GM12801 (cell line): ENCODE measurements around the gene UNC79.

ENCODE experiments used
- CTCF ChIP-seq: IDR thresholded peaks from one replicate; pipeline ENCODE4 v1.5.1; 2011; ENCODE audit warnings: control low read depth; ENCODE audit not compliant: insufficient read length; ENCODE audit errors: extremely low read depth

UNC79 gene

GRCh38 chr14:93648440-93649168 is 217.9 kb downstream of the UNC79 start:
- TF ChIP-seq CTCF = no peak

GRCh38 chr14:93654599-93654998 is 223.9 kb downstream of the UNC79 start:
- TF ChIP-seq CTCF = no peak

- no peak for TF ChIP-seq CTCF
Measured at GRCh38 chr14:93655078-93655750, 224.5 kb downstream of the UNC79 start.

- TF ChIP-seq CTCF = no peak
Measured at GRCh38 chr14:93657875-93658274, 227.1 kb downstream of the UNC79 start.

DNA sequence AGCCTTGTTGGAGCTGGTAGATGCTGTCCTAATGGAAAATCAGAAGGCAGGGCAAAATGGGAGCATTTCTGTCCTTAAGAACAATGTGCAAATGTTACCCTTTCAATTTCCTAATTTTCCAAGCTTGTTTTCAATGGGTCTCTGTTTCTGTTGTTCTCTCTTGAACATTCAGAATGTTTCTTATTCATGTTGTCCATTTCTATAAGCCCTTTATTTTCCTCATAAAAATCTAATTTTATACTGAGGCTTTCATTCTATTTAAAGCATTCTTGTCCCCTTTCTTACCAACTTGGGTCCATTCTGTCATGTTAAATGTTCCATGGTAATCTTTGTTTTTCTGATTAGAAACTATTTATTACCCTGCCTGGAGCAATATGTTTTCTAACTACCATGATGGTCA is 232.6 kb downstream of the UNC79 start:
- no peak for TF ChIP-seq CTCF

DNA sequence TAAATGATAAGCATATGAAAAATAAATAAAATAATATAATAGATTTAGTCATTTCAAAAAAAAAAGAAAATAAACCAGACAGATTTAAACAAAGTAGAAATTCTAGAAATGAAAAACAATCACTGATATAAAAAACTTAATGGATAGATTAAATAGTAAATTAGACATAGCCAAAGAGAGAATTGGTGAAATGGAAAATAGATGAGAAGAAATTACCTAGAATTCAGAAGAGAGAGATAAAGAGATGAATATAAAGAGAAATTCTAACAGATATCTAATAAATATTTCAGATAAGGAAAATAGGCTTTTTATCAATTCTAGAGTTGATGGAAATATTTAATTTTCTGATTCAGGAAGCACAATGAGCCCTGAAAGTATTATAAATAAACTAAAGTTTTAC is 234.4 kb downstream of the UNC79 start:
- no peak for TF ChIP-seq CTCF

- no peak for TF ChIP-seq CTCF
Measured at GRCh38 chr14:93669632-93670031, 238.9 kb downstream of the UNC79 start.
